Smooth muscle cell (in vitro differentiated cells): ENCODE data around the gene ERC2. TPM values are rescaled to one million over a fixed set of nuclear protein-coding genes. Genes with fewer than 3 reads are reported as not detected.

ENCODE experiments used
- DNase-seq: peaks from one replicate; lab custom pipeline; 2025; ENCODE audit not compliant: unreplicated experiment; lab: John Stamatoyannopoulos, UW
- H2AFZ ChIP-seq: fragments of 200-600 bp; sonication (generic); 2 replicates; pipeline ENCODE4 v1.6.0; 2016; ENCODE audit warnings: antibody characterized with exemption, low read depth, mild to moderate bottlenecking
- H3F3A ChIP-seq: fragments of 200-600 bp; sonication (generic); 2 replicates; pipeline ENCODE4 v1.6.0; 2017; ENCODE audit warnings: antibody characterized with exemption, low read depth
- H3K27ac ChIP-seq: fragments of 200-600 bp; sonication (generic); 2 replicates; pipeline ENCODE4 v1.5.1; 2016; ENCODE audit warnings: low read depth, mild to moderate bottlenecking
- H3K27me3 ChIP-seq: fragments of 200-600 bp; sonication (generic); 2 replicates; pipeline ENCODE4 v1.6.1; 2016; ENCODE audit warnings: low read depth, mild to moderate bottlenecking
- H3K36me3 ChIP-seq: fragments of 200-600 bp; sonication (generic); 2 replicates; pipeline ENCODE4 v1.5.1; 2016; ENCODE audit warnings: low read depth
- H3K4me1 ChIP-seq: fragments of 200-600 bp; sonication (generic); 2 replicates; pipeline ENCODE4 v1.5.1; 2016; ENCODE audit warnings: low read depth
- H3K4me2 ChIP-seq: fragments of 200-600 bp; sonication (generic); 2 replicates; pipeline ENCODE4 v1.6.0; 2016; ENCODE audit warnings: mild to moderate bottlenecking
- H3K4me3 ChIP-seq: fragments of 200-600 bp; sonication (generic); 2 replicates; pipeline ENCODE4 v1.5.1; 2016; ENCODE audit warnings: mild to moderate bottlenecking
- H3K79me2 ChIP-seq: fragments of 200-600 bp; sonication (generic); 2 replicates; pipeline ENCODE4 v1.6.0; 2016; ENCODE audit warnings: low read depth, mild to moderate bottlenecking
- H3K9ac ChIP-seq: fragments of 200-600 bp; sonication (generic); 2 replicates; pipeline ENCODE4 v1.6.0; 2016; ENCODE audit warnings: low read depth
- H3K9me3 ChIP-seq: fragments of 200-600 bp; sonication (generic); replicated peaks from 2 replicates; pipeline ENCODE4 v1.5.1; 2016; ENCODE audit warnings: low read depth
- H4K20me1 ChIP-seq: fragments of 200-600 bp; sonication (generic); 2 replicates; pipeline ENCODE4 v1.6.0; 2016; ENCODE audit warnings: low read depth
- WGBS: methylation state at CpG from one replicate; pipeline ENCODE4 v1.1.7; 2016; ENCODE audit warnings: low lambda C conversion rate; 5-methylcytosine and 5-hydroxymethylcytosine counted together
- polyA plus RNA-seq: library from polyadenylated mRNA; unstranded; fragments of >200 nt; fragmentation: Nextera tagmentation; extraction: Ambion mirVana; gene quantifications from 2 replicates; pipeline ENCODE4 v1.2.1, GENCODE V29; 2016
- total RNA-seq: library from RNA; depleted of rRNA; stranded (reverse); fragments of >200 nt; gene quantifications from 2 replicates; pipeline ENCODE4 v1.2.3, GENCODE V29; 2014
- TF ChIP-seq, protein P1 (sequence below): fragments of 200-600 bp; sonication (generic); IDR thresholded peaks from 2 replicates; pipeline ENCODE4 v1.5.1; 2017; ENCODE audit warnings: borderline replicate concordance, mild to moderate bottlenecking, antibody characterized with exemption; ENCODE audit not compliant: insufficient read depth, poor library complexity, severe bottlenecking

Gene ERC2
- total and polyA plus RNA-seq, 2 experiments from 2014 or later: 1.1 TPM; not detected in 1

DNA sequence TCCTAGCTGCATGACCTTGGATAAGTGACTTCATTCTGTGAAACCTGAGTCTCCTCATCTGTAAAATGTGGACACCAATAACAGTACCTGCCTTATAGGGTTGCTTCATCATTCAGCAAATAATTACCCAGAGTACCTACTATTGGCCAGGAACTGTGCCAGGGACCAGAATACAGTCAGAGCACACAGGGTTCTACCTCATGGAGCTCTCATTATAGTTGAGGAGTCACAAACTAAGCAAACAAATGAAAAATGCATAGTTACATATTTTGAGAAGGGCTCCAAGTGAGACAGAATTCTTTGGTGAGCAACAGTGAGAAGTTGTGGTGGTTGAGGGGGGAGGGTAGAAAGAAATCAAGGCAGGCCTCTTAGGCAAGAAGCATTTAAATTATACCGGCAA lies 672.5 kb downstream of the ERC2 start:
- no peak for DNase-seq
- no peaks in the 10 kb centered on the region for H3K36me3 ChIP-seq
- TF ChIP-seq, protein P1, sequence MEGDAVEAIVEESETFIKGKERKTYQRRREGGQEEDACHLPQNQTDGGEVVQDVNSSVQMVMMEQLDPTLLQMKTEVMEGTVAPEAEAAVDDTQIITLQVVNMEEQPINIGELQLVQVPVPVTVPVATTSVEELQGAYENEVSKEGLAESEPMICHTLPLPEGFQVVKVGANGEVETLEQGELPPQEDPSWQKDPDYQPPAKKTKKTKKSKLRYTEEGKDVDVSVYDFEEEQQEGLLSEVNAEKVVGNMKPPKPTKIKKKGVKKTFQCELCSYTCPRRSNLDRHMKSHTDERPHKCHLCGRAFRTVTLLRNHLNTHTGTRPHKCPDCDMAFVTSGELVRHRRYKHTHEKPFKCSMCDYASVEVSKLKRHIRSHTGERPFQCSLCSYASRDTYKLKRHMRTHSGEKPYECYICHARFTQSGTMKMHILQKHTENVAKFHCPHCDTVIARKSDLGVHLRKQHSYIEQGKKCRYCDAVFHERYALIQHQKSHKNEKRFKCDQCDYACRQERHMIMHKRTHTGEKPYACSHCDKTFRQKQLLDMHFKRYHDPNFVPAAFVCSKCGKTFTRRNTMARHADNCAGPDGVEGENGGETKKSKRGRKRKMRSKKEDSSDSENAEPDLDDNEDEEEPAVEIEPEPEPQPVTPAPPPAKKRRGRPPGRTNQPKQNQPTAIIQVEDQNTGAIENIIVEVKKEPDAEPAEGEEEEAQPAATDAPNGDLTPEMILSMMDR: no peak

DNA sequence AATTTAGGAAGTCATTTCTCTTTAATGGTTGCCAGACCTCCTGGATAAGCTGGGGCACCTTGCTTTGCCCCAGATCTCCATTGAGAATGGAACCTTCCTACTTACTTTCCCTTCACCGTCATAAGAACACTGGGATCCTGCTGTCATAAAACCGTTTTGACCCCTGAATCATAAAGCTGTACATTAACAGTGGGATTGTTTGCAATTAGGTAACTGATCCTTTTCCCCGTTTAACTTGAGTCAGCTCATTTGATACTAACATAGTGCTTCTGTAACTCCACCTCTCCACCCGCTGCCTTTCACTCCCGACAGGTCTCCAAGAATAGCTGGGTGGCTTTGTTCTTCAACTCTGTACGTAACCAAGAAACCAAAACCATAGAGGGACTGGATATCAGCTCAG lies 673.0 kb downstream of the ERC2 start:
- no peaks in the 10 kb centered on the region for H3K27me3 ChIP-seq
- peaks cover 4% of the 10 kb centered on the region for H3F3A ChIP-seq
- H2AFZ ChIP-seq: no peak overlapping the region
- no peaks in the 10 kb centered on the region for H3K4me1 ChIP-seq
- H3K79me2 ChIP-seq: no peaks in the 10 kb centered on the region
- H3K4me2 ChIP-seq: no peak overlapping the region
- H3K4me3 ChIP-seq: no peak overlapping the region
- TF ChIP-seq, protein P1: no peak
- H4K20me1 ChIP-seq: no peaks in the 10 kb centered on the region
- WGBS: 88% methylated on average over 6 of the region's 6 CpGs
- H3K27ac ChIP-seq: no peak overlapping the region
- no peaks in the 10 kb centered on the region for H3K36me3 ChIP-seq
- no peak for DNase-seq
- H3K9ac ChIP-seq: no peak overlapping the region
- H3K9me3 ChIP-seq: no peaks in the 10 kb centered on the region

More for the DNA sequence above, 672.5 kb downstream of the ERC2 start:
- H3K4me1 ChIP-seq: no peaks in the 10 kb centered on the region
- no peaks in the 10 kb centered on the region for H4K20me1 ChIP-seq
- H3K9ac ChIP-seq: no peak overlapping the region
- no peak overlapping the region for H2AFZ ChIP-seq
- H3K27me3 ChIP-seq: no peaks in the 10 kb centered on the region
- H3K27ac ChIP-seq: no peak overlapping the region
- no peaks in the 10 kb centered on the region for H3K79me2 ChIP-seq
- H3K4me3 ChIP-seq: no peak overlapping the region
- H3K9me3 ChIP-seq: no peaks in the 10 kb centered on the region
- H3K4me2 ChIP-seq: no peak overlapping the region
- WGBS: 94% methylated on average over 1 of the region's 1 CpG
- peaks cover 4% of the 10 kb centered on the region for H3F3A ChIP-seq

DNA sequence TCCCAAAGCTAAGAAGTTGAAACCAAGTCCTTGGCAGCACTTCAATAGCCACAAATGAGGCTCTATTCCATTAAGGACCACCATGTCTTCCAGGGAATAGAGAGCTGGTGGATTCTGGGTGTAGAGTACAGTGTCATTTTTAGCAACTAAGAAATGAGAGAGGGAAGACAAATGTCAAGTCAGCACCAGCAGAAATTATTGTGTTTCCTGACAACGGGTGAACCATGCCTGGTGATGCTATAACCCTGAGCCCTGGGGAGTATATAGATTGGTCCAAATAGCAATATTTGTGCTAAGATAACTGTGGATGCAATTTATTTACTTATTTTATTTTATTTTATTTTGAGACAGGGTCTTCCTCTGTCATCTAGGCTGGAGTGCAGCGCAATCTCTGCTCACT lies 675.5 kb downstream of the ERC2 start:
- no peak overlapping the region for H3K9ac ChIP-seq
- no peak overlapping the region for H2AFZ ChIP-seq
- no peaks in the 10 kb centered on the region for H3K27me3 ChIP-seq
- no peaks in the 10 kb centered on the region for H3K9me3 ChIP-seq
- H3K36me3 ChIP-seq: no peaks in the 10 kb centered on the region
- WGBS: 90% methylated on average over 2 of the region's 2 CpGs
- no peaks in the 10 kb centered on the region for H3K79me2 ChIP-seq
- no peak for DNase-seq
- TF ChIP-seq, protein P1: no peak
- no peak overlapping the region for H3K4me2 ChIP-seq
- no peaks in the 10 kb centered on the region for H4K20me1 ChIP-seq
- no peaks in the 10 kb centered on the region for H3K4me1 ChIP-seq
- no peak overlapping the region for H3K27ac ChIP-seq
- H3K4me3 ChIP-seq: no peak overlapping the region
- H3F3A ChIP-seq: peaks cover 4% of the 10 kb centered on the region

DNA sequence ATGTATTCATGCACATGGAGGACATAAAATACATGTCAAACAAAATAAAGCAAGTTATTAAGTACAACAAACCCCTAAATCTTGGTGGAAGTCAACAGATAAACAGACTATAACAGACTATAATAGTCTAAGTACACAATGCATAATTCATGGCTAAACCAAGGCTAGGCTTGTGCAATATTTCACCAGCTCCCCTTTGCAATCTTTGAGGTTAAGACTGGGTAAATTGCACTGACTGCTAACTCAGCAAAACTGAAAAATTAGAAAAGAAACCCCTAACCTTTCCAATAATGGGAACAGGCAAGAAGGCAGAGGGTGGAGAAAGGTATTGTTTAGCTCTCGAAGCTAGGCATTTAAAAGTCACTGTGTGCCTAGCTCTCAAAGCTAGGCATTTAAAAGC lies 676.3 kb downstream of the ERC2 start:
- no peaks in the 10 kb centered on the region for H3K4me1 ChIP-seq
- H3K4me3 ChIP-seq: no peak overlapping the region
- no peaks in the 10 kb centered on the region for H3K79me2 ChIP-seq
- no peaks in the 10 kb centered on the region for H3K27me3 ChIP-seq
- no peaks in the 10 kb centered on the region for H3F3A ChIP-seq
- no peak for DNase-seq
- TF ChIP-seq, protein P1: no peak
- no peak overlapping the region for H3K9ac ChIP-seq
- H3K9me3 ChIP-seq: no peaks in the 10 kb centered on the region
- H3K36me3 ChIP-seq: no peaks in the 10 kb centered on the region
- H4K20me1 ChIP-seq: no peaks in the 10 kb centered on the region
- no peak overlapping the region for H3K27ac ChIP-seq
- WGBS: 93% methylated on average over 1 of the region's 1 CpG
- no peak overlapping the region for H2AFZ ChIP-seq
- H3K4me2 ChIP-seq: no peak overlapping the region
